ENCODE data around the gene CBY2.

Gene CBY2

GRCh38 chr13:45700971-45701900 is 884 bp upstream of the CBY2 start:
- DNase-seq (ENCODE audit: low read depth in 4 of 4, low spot score in 1 of 4): peak in 1 of 4 experiments; percentile 3

GRCh38 chr13:45702869-45703391 is 810 bp downstream of the CBY2 start:
- DNase-seq (ENCODE audit: low read depth in 4 of 4, low spot score in 1 of 4): no peak

- DNase-seq (ENCODE audit: low read depth in 4 of 4, low spot score in 1 of 4): no peak
Measured at GRCh38 chr13:45704211-45704739, 2.2 kb downstream of the CBY2 start.

GRCh38 chr13:45704854-45705695 is 3.0 kb downstream of the CBY2 start:
- no peak for DNase-seq (ENCODE audit: low read depth in 4 of 4, low spot score in 1 of 4)

GRCh38 chr13:45705918-45706317 is 3.8 kb downstream of the CBY2 start:
- no peak for DNase-seq (ENCODE audit: low read depth in 4 of 4, low spot score in 1 of 4)

GRCh38 chr13:45707516-45708100 is 5.5 kb downstream of the CBY2 start:
- no peak for DNase-seq (ENCODE audit: low read depth in 4 of 4, low spot score in 1 of 4)

GRCh38 chr13:45711951-45712350 is 9.8 kb downstream of the CBY2 start:
- DNase-seq (ENCODE audit: low read depth in 4 of 4, low spot score in 1 of 4): no peak

GRCh38 chr13:45713106-45713690 is 11.1 kb downstream of the CBY2 start:
- DNase-seq (ENCODE audit: low read depth in 4 of 4, low spot score in 1 of 4): no peak

- no peak for DNase-seq (ENCODE audit: low read depth in 4 of 4, low spot score in 1 of 4)
Measured at GRCh38 chr13:45713721-45714120, 11.6 kb downstream of the CBY2 start.

- DNase-seq (ENCODE audit: low read depth in 4 of 4, low spot score in 1 of 4): no peak
Measured at GRCh38 chr13:45714170-45714569, 12.1 kb downstream of the CBY2 start.

- no peak for DNase-seq (ENCODE audit: low read depth in 4 of 4, low spot score in 1 of 4)
Measured at GRCh38 chr13:45715351-45715750, 13.2 kb downstream of the CBY2 start.

- DNase-seq (ENCODE audit: low read depth in 4 of 4, low spot score in 1 of 4): no peak
Measured at GRCh38 chr13:45717349-45717748, 15.2 kb downstream of the CBY2 start.

- DNase-seq (ENCODE audit: low read depth in 4 of 4, low spot score in 1 of 4): no peak
Measured at GRCh38 chr13:45718063-45718462, 15.9 kb downstream of the CBY2 start.

- DNase-seq (ENCODE audit: low read depth in 4 of 4, low spot score in 1 of 4): no peak
Measured at GRCh38 chr13:45718992-45719391, 16.9 kb downstream of the CBY2 start.

GRCh38 chr13:45721203-45721731 is 19.1 kb downstream of the CBY2 start:
- no peak for DNase-seq (ENCODE audit: low read depth in 4 of 4, low spot score in 1 of 4)

- no peak for DNase-seq (ENCODE audit: low read depth in 4 of 4, low spot score in 1 of 4)
Measured at GRCh38 chr13:45723798-45724197, 21.7 kb downstream of the CBY2 start.

- DNase-seq (ENCODE audit: low read depth in 4 of 4, low spot score in 1 of 4): no peak
Measured at GRCh38 chr13:45728759-45729158, 26.6 kb downstream of the CBY2 start.

GRCh38 chr13:45731455-45731854 is 29.3 kb downstream of the CBY2 start:
- DNase-seq (ENCODE audit: low read depth in 4 of 4, low spot score in 1 of 4): no peak

GRCh38 chr13:45732916-45733315 is 30.8 kb downstream of the CBY2 start:
- no peak for DNase-seq (ENCODE audit: low read depth in 4 of 4, low spot score in 1 of 4)

- DNase-seq (ENCODE audit: low read depth in 4 of 4, low spot score in 1 of 4): no peak
Measured at GRCh38 chr13:45733361-45733760, 31.2 kb downstream of the CBY2 start.

Measured in stimulated activated CD4-positive, alpha-beta T cell treated with anti-CD3 and anti-CD28 coated beads, Interleukin-1b, Interleukin-23, amount 100 ng/mL, for 24 hours (primary cell).